AML-193 (cell line): ENCODE measurements around the gene HSPA12A.

Experiments used
- DNase-seq, 2 experiments: peaks; one replicate each; lab custom pipeline; 2025; lab: John Stamatoyannopoulos, UW

HSPA12A gene

DNA sequence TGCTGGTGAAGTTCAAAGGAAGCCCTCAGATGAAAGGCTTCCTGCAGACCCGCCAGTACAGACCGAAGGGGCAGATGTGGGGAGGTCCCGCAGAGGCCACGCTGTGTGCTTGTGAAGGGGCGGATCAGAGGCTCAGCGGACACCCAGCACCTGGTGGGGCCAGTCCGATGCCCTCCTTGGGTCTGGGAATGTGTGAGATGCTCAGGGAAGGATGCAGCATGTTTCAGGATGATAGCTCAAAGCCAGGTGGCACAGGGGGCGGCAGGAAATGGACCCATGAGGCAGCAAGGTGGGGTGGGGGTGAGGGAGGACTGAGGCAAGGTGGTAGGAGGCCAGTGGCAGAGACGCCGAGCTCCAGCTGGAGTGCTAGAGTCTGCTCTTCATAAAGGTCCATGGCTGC is 27.9 kb upstream of the HSPA12A start:
- no peak for DNase-seq

DNA sequence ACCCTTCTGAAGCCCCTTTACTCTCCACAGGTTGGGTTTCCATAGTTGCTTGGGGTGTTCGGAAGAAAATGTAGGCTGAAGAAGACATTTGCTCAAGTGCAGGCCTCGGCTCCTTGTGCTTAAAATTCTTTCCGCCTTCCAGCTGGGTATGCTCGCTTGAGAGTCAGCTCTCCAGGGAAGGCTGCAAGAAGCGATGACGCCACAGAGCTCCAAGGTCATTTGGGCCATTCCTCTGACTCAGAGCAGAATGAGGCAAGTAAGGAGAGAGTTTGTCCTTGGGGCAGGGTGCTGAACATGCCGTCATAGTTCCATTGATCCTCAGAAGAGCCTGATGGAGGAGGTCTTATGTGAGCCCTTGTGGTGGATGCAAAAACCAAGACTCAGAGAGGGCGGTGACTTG is 27.4 kb upstream of the HSPA12A start:
- no peak for DNase-seq

DNA sequence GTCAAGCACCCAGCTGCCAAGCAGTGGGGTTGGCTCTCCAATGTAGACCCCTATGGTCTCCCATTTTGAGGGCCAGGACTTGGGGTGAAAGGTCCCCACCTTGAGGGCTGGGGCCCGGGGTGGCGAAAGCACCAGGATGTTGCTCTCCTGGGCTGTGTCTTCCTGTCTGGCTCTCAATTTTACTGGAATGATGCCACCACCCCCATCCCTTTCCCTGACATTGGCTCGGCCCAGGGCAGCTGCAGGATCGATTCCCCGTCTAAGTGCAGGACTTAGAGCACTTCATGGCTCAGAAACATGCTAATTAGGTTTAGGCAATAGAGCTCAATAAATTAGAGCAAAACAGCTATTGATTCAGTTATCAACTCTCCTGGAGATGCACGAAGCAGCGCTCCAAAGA is 27.0 kb upstream of the HSPA12A start:
- no peak for DNase-seq

DNA sequence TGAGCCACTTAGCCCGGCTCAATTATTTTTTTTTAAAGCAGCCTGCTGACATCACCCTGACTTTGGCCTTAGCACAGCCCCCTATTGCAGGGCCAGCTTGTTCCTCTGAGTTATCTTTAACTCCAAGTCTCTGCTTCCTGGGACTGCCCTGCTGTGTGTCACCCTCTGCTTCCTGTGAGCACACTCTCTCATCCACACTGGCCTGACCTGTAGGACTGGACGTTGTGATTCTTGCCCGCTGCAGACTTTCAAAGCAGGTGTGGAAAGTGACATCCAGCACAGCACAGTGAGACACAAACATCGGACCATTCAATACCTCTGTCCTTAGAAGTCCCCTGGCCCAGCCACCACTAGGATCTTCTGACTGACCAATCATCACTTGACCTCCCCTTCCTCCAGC is 26.4 kb upstream of the HSPA12A start:
- no peak for DNase-seq

DNA sequence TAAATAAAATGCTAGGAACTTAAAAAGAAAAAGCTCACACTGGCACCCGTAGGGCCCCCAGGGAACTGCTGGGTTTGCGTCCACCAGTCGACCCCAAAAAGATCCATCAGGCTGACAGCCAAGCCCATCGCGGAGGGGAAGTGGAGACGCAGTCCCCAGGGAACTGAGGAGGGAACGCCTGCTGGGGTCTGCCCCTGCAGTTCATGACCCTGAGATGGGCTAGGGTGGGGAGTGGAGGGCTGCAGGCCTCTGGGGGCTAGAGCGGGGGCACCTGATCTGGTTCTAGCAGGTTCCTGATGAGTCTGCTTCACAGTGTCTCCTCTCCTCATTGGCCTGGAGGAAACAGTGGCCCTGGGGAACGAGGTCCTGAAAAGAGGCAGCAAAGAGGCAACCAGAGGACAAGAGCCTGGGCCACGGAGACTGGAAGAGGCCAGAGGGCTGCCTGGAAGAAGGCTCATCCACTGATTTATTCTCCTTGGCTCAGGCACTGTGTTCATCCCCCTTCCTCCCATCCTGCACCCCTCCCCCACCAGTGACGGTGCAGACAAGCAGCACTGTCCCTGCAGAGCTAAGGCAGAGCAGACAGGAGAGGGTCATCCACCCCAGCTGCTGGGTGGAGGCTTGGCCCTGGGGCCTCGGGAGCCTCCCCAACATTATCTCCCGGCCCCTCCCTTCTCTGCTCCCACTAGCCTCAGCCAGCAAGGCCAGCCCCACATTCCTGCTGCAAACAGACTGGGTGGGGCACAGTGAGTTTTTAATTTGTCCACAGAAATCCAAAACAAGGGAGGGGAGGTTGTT is 24.7 kb upstream of the HSPA12A start:
- DNase-seq: no peak

DNA sequence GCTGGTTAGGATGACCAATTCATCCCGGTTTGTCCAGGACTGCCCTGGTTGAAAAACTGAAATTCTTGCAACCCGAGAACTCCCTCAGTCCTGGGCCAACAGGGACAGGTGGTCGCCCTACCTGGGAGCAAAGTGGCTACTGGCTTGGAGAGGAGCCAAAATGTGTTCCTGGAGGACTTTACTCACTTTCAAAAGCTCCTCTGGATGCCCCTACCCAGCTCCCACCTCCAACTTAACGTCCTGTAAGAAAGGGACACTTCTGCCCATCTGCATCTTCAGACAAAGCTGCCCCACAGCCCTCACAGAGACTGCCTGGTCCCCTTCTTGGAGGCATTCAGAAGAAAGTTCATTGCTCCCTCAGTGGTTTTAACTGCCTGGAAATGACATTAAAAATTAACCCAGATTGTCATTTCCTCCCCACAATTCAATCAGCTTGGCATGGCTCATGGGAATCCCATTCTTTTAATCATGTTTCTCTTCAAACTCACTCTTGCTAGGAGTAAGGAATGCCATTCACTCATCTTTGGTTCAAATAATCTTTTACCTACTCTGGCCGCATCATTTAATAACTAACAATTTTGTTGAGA is 24.0 kb upstream of the HSPA12A start:
- no peak for DNase-seq

DNA sequence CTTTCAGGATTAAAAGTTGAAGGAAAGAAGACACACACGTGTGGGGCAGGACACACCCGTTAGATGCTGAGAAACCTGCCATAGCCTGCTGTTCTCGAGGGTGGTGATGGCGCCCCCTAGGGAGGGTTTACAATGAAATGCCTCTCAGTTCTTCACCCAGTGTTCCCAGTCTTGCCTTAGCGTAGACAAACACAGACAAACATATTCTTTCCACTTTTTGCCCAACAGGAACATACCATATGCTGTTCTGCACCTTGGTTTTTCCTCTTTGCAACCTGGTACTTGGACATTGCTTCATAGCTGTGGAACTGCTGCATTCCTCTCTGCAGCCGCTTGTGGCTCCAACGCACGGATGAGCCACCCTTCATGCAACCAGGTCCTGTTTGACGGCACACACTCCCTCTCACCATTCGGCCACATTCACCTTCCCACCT is 23.3 kb upstream of the HSPA12A start:
- DNase-seq: peak; percentile 15 to 37

DNA sequence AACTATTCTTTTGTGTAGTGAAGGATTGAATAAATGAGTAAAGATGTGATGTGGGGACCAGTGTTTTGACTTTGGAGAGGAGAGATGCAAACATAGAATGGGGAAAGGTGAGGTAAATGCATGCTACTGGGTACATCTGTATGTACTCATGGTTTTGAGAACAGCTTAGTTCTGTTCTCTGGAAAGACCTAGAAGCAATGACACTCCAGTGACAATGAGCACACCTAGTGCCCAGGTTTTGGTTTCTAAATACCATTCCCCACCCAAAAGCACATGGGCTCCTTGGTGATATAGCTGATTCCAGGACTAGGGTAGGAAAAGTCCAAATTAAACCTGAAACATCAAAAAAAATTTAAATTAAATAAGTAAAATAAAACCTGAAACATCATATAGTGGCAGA is 22.6 kb upstream of the HSPA12A start:
- no peak for DNase-seq

DNA sequence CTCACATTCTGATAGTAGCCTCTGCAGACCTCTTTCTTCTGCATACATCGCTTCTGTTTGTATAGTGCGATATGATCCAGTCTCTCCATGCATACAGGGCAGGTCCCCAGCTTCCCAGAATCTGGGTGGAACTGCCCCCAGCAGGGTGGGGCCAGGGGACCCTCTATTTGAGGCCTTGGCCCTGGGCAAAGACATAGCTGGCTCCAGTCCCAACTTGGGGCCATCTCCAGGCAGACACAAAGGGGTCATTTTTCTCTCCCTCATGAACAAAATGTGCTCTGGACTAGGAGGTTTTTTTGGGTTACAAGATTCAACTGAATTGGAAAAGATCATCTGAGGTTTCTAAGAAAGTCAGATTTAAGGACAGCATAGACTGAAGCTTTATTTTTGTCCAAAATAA is 21.1 kb upstream of the HSPA12A start:
- DNase-seq: no peak

DNA sequence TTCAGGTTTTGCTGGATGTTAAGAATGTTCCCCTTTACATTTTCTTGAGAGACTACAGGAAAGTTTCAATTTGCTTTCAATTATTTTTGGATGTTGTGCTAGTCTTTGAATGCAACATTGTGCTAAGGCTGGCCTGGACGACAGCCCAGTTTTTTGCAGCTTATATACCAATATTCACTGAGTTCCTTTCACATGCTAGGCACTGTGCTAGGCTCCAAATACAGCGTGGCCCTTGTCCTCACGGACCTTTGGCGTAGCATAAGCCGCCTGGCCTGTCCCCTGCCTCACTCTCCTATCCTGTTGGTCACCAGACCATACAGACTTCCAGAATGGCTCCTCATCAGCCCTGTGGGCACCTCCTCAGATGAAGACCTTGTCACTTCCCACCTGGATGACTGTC is 19.5 kb upstream of the HSPA12A start:
- DNase-seq: no peak

DNA sequence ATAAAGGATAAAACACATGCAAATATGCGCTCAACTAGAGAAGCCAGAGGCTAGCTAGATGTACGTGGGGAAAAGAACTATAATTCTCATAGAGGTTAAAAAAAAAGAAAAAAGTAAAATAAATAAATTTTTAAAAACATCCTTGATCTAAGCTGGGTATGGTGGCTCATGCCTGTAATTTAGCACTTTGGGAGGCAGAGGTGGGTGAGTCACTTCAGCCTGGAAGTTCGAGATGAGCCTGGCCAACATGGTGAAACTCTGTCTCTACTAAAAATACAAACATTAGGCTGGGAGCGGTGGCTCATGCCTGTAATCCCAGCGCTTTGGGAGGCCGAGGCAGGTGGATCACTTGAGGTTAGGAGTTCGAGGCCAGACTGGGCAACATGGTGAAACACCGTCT is 18.6 kb upstream of the HSPA12A start:
- DNase-seq: no peak

DNA sequence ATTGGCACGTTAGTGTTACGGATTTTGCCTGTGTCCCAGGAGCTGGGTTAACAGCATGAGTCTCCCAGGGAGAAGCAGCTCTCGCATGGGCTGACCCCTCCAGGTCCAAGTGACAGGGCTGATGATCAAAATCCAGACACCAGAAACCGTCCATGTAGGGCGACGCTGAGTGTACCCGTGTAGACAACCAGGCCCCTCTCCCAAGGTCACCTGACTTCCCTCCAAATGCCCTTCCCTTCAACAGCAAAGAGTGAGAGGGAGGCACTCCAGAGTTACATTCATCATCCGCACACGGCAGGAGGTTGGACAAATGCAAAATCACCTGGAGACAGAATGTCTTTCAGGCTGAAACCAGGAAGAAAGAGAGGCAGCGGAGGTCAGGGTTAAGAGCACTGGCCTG is 14.9 kb upstream of the HSPA12A start:
- no peak for DNase-seq

DNA sequence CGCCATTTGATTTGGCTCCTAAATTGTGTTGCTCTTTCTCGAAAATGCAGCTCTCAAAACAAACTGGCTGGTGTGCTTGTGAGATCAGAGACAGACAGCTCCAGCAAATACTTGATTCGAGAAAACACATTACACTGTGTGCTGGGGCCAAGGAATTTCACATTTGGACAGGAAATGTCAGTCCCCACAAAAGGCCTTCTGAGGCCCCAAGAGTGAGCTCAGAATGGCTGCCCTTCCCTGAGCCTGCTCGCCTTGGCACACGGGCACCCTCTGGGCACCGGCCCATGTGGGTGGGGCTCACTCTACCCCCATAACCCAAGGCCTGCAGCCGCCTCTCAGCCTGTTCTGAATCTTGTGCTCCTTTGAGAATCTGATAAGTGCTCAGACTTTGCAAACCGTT is 13.9 kb upstream of the HSPA12A start:
- DNase-seq: no peak

DNA sequence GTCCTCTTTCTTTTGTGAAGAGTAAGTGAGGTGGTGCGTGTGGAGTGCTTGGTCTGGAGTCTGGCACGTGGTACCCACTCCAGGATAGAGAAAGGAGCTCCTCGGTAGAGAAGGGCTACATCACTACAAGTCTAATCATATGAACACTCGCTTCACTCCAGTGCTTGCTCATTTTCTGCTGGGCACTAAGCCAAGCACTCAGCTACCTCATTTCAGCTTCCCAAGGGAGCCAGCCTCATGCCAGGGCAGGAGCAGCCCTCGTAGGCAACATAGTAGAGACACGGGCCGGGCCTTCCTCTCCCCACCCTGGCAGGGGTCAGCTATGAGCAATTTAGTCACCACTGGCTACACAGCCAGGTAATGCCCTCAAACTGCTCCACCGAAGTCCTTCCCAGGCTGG is 11.4 kb upstream of the HSPA12A start:
- no peak for DNase-seq

DNA sequence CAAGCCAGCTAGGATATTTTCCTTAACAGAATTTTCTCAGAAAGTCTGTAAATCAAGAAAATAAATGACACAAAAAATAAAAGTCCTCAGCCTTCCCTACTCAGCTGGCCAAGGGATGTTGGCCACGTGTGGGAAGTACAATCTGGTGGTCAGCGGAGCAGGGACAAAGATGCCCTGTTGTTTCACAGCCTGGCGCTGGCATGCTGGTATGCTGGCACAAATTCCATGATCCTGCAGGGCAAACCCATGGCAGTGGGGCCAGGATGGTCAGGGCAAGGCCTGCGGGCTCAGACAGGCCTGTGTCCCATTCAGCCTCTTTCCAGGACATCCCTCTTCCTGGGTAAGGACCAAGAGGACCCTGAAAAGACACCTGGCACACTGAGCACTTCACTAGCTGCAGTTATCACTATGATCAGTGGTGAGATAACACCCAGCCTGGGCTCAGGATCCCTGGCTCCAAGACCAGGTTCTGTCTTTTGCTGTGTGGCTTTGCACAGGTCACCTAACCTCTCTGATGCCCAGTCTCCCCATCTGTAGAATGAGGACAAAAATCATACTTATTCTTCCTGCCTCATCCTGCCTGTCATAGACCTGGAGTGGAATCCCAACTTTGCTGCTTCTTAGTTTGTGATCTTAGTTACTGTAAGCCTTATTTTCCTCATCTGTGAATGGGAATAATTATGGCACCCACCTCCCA is 10.8 kb upstream of the HSPA12A start:
- DNase-seq: no peak

DNA sequence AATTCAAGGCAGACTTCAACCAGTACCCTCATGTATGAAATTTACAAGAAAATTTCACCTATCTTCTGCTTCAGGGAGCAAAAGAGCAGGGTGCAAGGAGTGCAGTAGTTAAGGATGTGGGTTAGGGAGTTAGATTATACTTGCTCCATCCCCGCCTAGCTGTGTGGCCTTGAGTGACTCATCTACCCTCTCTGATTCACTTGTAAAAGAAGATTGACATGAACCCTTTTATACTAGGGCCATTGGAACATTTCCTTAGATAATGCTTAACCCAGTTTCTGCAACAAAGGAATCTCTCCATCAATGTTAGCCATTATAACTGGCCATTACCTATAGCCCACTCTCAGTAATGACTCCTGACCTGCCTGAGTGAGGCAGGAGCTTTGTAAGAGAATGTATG is 10.2 kb upstream of the HSPA12A start:
- no peak for DNase-seq

DNA sequence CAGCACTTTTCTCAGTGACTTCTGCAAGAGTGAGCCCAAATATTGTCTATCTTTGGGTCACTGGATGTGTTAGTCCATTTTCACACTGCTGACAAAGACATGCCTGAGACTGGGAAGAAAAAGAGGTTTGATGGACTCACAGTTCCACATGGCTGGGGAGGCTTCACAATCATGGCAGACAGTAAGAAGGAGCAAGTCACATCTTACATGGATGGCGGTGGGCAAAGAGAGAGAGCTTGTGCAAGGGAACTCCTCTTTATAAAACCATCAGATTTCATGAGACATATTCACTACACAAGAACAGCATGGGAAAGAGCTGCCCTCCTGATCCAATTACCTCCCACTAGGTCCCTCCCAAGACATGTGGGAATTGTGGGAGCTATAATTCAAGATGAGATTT is 6.1 kb upstream of the HSPA12A start:
- no peak for DNase-seq

DNA sequence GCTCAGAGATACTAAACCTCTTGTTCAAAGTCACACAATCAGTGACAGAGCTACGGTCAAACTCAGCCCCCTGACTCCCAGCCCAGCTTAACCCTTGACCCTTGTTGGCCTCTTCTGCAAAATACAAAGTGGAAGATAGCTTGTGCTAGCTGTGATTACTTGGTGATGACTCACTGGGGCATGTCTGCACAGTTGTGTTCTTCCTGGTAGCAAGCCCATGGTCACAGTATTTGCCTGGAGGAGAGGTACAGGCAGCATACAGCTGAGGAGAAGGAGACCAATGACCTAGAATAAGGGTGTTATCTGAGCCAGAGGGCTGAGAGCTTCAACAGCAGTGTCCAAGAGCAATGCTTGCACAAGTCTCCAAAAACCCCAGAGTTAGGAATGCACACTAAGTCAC is 5.7 kb upstream of the HSPA12A start:
- no peak for DNase-seq

DNA sequence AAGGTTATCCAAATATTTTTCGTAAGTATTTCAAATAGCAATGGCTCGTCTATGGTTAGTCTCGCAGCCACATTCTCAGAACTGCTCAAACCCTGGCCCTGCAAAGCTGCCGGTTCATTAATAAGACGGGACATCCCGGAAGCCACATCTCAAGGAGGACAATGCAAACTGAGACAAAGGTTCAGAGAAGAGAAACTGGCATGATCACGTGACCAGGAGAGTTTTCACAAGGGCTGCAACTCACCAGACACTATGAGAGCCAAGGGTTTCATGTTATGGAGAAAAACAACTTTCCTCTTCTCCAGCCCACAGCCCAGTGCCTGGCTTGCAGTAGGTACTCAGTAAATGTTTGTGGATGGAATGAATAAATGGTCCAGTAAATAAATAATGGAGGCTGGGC is 5.0 kb upstream of the HSPA12A start:
- DNase-seq: no peak

DNA sequence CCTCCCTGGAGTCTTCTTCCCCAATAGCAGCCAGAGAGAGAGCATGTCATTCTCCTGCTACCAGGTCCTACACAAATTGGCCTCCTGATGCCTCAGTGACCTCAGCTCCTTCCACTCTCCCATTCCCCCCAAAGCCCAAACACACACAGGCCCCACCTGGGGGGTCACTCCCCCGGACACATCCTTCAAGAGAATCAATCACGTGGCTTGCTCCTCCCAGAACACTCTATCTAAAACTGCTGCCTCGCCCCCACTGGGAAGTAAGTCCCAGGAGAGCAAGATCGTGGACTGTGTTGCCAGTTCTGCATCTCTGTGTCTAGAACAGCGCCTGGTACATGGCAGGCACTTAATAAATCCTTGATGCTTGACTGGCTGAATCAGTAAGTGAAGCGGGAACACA is 2.5 kb upstream of the HSPA12A start:
- no peak for DNase-seq

DNA sequence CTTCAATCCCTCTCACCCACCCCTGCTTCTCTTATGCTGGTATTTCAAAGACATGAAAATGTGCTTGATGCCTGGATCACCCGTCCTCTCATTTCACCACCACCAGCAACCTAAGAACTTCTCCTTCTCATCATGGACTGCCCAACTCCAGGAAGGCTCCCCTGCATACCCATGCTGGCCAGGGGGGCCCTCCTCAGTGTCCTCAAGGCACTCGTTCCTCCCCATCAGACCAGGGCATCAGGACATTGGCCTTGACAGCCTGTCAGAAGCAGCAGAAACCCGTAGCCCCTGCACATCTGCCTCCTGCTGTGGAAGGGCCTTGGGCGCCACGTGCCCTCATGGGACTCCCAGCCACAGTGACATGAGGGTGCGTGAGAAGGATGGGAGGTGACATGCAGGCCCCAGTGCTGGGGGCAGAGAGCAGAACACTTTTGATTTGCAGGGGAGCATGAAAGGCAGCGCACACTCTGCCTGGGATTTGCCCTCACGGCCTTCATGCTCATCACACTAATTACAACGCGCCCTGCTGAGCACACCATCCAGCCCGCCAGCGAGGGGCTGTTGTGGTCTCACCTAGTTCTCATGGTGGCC is 1.9 kb upstream of the HSPA12A start:
- no peak for DNase-seq

DNA sequence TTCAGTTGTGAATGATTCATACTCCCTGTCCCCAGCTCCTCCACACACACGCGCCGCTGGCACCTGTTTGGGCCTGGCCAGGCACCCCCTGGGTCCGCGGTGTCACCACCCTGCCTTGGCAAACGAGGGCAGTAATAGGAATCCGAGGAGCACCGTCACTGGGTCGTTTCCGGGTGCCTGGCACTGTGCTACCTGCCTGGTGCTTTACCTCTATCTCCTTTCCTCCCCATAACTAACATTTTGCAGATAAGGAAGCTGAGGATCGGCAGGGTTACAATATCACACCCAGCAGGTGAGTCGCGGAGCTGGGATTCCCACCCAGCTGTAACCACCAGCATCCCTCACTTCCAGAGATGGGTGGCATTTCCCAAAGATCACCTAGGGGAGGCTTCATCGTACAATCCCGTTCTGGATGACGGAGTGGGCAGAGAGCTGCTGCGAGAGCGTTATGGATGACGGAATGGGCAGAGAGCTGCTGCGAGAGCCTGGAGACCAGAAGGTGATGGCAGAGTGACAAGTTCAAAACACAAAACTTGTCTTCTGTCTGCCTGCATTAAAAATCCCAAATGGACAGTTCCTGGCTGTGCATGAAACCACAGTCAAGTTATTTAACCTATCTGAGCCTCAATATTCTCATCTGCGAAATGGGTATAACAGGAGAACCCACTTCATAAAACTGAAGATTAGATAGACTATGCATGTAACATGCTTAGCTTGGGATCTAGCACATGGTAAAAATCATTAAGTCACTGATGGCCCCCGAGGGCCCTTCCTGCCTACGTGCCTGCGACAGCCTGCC is 1.1 kb upstream of the HSPA12A start:
- DNase-seq: no peak
